Breast epithelium (tissue), 4 donors: ENCODE results near the gene DOK4. TPM values are rescaled to one million over a fixed set of nuclear protein-coding genes. Genes with fewer than 3 reads are reported as not detected.

Experiments used
- DNase-seq, 2 donors: peaks; one replicate each; pipeline ENCODE4 v3.0.0-alpha.2; 2019; ENCODE audit warnings: low spot score in 2 of 2
- H3K27ac ChIP-seq, 2 donors: fragments of 200-600 bp; sonication (generic) in 1 of 2; one replicate each; pipeline ENCODE4 v1.5.1; 2016 to 2019; ENCODE audit warnings: mild to moderate bottlenecking in 1 of 2
- H3K27me3 ChIP-seq, 2 donors: fragments of 200-600 bp; sonication (generic) in 1 of 2; one replicate each; pipeline versions ENCODE4 v1.5.1 to v1.6.0; 2017 to 2019; ENCODE audit warnings: control low read depth in 1 of 2, mild to moderate bottlenecking in 1 of 2
- H3K36me3 ChIP-seq: fragments of 200-600 bp; one replicate; pipeline ENCODE4 v1.5.1; 2019
- H3K4me1 ChIP-seq, 2 donors: fragments of 200-600 bp; sonication (generic); one replicate each; pipeline ENCODE4 v1.5.1; 2016 to 2019; ENCODE audit warnings: control low read depth in 1 of 2
- H3K4me3 ChIP-seq, 3 donors: fragments of 200-600 bp; sonication (generic); 1 replicate in 2 of 3; 2 replicates in 1 of 3; pipeline ENCODE4 v1.5.1; 2016 to 2019; ENCODE audit warnings: mild to moderate bottlenecking in 3 of 3, moderate library complexity in 2 of 3
- H3K9me3 ChIP-seq, 2 donors: fragments of 200-600 bp; sonication (generic) in 1 of 2; one replicate each; pipeline ENCODE4 v1.5.1; 2016 to 2019; ENCODE audit warnings: control low read depth in 1 of 2
- CTCF ChIP-seq, 3 donors: fragments of 450-650 bp; IDR thresholded peaks; one replicate each; pipeline ENCODE4 v1.5.1; 2016 to 2017; ENCODE audit warnings: antibody characterized with exemption in 3 of 3, mild to moderate bottlenecking in 3 of 3, moderate library complexity in 3 of 3
- POLR2A ChIP-seq: fragments of 450-650 bp; IDR thresholded peaks from one replicate; pipeline ENCODE4 v1.6.1; 2016; ENCODE audit warnings: antibody characterized with exemption, mild to moderate bottlenecking, moderate library complexity
- POLR2AphosphoS5 ChIP-seq, 3 donors: sonication (generic); formaldehyde crosslinking; IDR thresholded peaks; one replicate each; pipeline ENCODE4 v1.6.1; 2017; ENCODE audit warnings: antibody characterized with exemption in 3 of 3
- intact Hi-C: fragments of 100-400 bp; cut with DNase I; formaldehyde crosslinking; loops from one replicate; pipeline ENCODE4 v1.15.1; 2023; ENCODE audit warnings: low total_unique reads
- total RNA-seq, 3 donors: library from RNA; depleted of rRNA; stranded (reverse); fragments of >200 nt; gene quantifications; one replicate each; pipeline ENCODE4 v1.1.0, GENCODE V29; 2016

DOK4 gene
- total RNA-seq, 3 donors from 2014 or later: 13.1 to 20.3 (median 17.6) TPM

- H3K4me1 ChIP-seq: peaks cover 0 to 17% of the 10 kb centered on the region in 2 donors
- H3K9me3 ChIP-seq: no peaks in the 10 kb centered on the region
- intact Hi-C loops: no loop called here
- H3K36me3 ChIP-seq: peaks cover 4% of the 10 kb centered on the region
- DNase-seq: no peak
- no peaks in the 10 kb centered on the region for H3K27me3 ChIP-seq
- H3K4me3 ChIP-seq: no peak overlapping the region
- TF ChIP-seq POLR2A (no peak), POLR2AphosphoS5 (IDR thresholded peaks at IDR 0.05) (no peak), CTCF (IDR thresholded peaks at IDR 0.05) (no peak)
- H3K27ac ChIP-seq: no peak overlapping the region
These were observed 21.8 kb downstream of the DOK4 start for GRCh38 chr16:57464523-57464922.

- Histone ChIP-seq H3K27ac (peak overlapping the region; percentile 90 to 93), H3K4me3 (peak overlapping the region; percentile 98 to 100 (median 99)), H3K36me3 (peaks cover under 1% of the 10 kb centered on the region), H3K4me1 (peaks cover 0 to 17% of the 10 kb centered on the region in 2 donors), H3K27me3 (no peaks in the 10 kb centered on the region), H3K9me3 (no peaks in the 10 kb centered on the region)
- intact Hi-C loops: no loop called here
- DNase-seq: no peak
- TF ChIP-seq POLR2A (no peak), POLR2AphosphoS5 (IDR thresholded peaks at IDR 0.05) (no peak), CTCF (IDR thresholded peaks at IDR 0.05) (no peak)
These were observed 23.3 kb downstream of the DOK4 start for GRCh38 chr16:57462978-57463362.

GRCh38 chr16:57462209-57462977, 23.9 kb downstream of the DOK4 start, which contains the start of gene POLR2C:
Gene POLR2C (plus strand): TSS chr16:57462679. CDS start chr16:57462725, 46 bp downstream.
- H3K4me3 ChIP-seq: peak within 1 kb of the TSS; percentile 98 to 100 (median 99)
- peak; percentile 78 to 85 for DNase-seq

GRCh38 chr16:57452021-57452420, 34.3 kb downstream of the DOK4 start:
- H3K9me3 ChIP-seq: no peaks in the 10 kb centered on the region
- intact Hi-C loops: no loop called here

More at GRCh38 chr16:57462209-57462977, 23.9 kb downstream of the DOK4 start, which contains the start of gene POLR2C:
- H3K4me1 ChIP-seq: peaks cover 0 to 17% of the 10 kb centered on the region in 2 donors
- intact Hi-C loops: no loop called here
- TF ChIP-seq POLR2AphosphoS5 (IDR thresholded peaks at IDR 0.05) (peak; percentile 98 to 99 (median 98)), CTCF (IDR thresholded peaks at IDR 0.05) (peak; percentile 92 to 98 (median 96)), POLR2A (peak; percentile 94)
- H3K9me3 ChIP-seq: no peaks in the 10 kb centered on the region
- H3K27ac ChIP-seq: peak within 1 kb of the TSS; percentile 90 to 93
- no peaks in the 10 kb centered on the region for H3K27me3 ChIP-seq
- H3K36me3 ChIP-seq: peaks cover 6% of the 10 kb centered on the region

More at GRCh38 chr16:57452021-57452420, 34.3 kb downstream of the DOK4 start:
- no peaks in the 10 kb centered on the region for H3K27me3 ChIP-seq
- H3K4me1 ChIP-seq: no peaks in the 10 kb centered on the region
- peaks cover 3% of the 10 kb centered on the region for H3K36me3 ChIP-seq
- no peak for TF ChIP-seq CTCF (IDR thresholded peaks at IDR 0.05)
- TF ChIP-seq POLR2AphosphoS5 (IDR thresholded peaks at IDR 0.05): no peak
- TF ChIP-seq POLR2A: no peak
- H3K27ac ChIP-seq: no peak overlapping the region
- H3K4me3 ChIP-seq: no peak overlapping the region
- DNase-seq: no peak
